Astrocyte (in vitro differentiated cells and primary cell): Measurements from ENCODE around the gene IFNL1. TPM values are rescaled to one million over a fixed set of nuclear protein-coding genes. Genes with fewer than 3 reads are reported as not detected.

Source experiments
- DNase-seq: peaks from one replicate; pipeline ENCODE4 v3.0.0-alpha.2; 2010; ENCODE audit warnings: low read depth
- FAIRE-seq: peaks from 2 replicates; lab custom pipeline; 2011; peaks lifted over from hg19 to GRCh38; lab: Jason Lieb, UNC
- H2AFZ ChIP-seq: 2 replicates; pipeline ENCODE4 v1.6.0; 2012; ENCODE audit warnings: low read depth, low read length, inconsistent platforms
- H3K27ac ChIP-seq: 2 replicates; pipeline ENCODE4 v1.5.1; 2011; ENCODE audit warnings: low read depth, low read length, inconsistent platforms
- H3K27me3 ChIP-seq: 2 replicates; pipeline ENCODE4 v1.6.0; 2011; ENCODE audit warnings: low read length, inconsistent platforms; ENCODE audit not compliant: insufficient read depth
- H3K36me3 ChIP-seq: 2 replicates; pipeline ENCODE4 v1.5.1; 2011; ENCODE audit warnings: low read length, inconsistent platforms; ENCODE audit not compliant: insufficient read depth
- H3K4me1 ChIP-seq: 2 replicates; pipeline ENCODE4 v1.5.1; 2011; ENCODE audit warnings: low read length, inconsistent platforms; ENCODE audit not compliant: insufficient read depth
- H3K4me2 ChIP-seq: 2 replicates; pipeline ENCODE4 v1.6.0; 2012; ENCODE audit warnings: low read length, inconsistent platforms
- H3K4me3 ChIP-seq: 2 replicates; pipeline ENCODE4 v1.5.1; 2011; ENCODE audit warnings: low read depth, mild to moderate bottlenecking, low read length, inconsistent platforms; ENCODE audit not compliant: insufficient read depth
- H3K79me2 ChIP-seq: 2 replicates; pipeline ENCODE4 v1.6.0; 2012; ENCODE audit warnings: mild to moderate bottlenecking, low read length, inconsistent platforms; ENCODE audit not compliant: insufficient read depth
- H3K9ac ChIP-seq: 2 replicates; pipeline ENCODE4 v1.6.0; 2012; ENCODE audit warnings: mild to moderate bottlenecking, low read length, inconsistent platforms
- H3K9me3 ChIP-seq: 2 replicates; pipeline ENCODE4 v1.5.1; 2012; ENCODE audit warnings: low read depth, mild to moderate bottlenecking, low read length, inconsistent platforms; ENCODE audit not compliant: insufficient read depth
- H4K20me1 ChIP-seq: 2 replicates; pipeline ENCODE4 v1.6.0; 2012; ENCODE audit warnings: low read length, inconsistent platforms; ENCODE audit not compliant: insufficient read depth
- H3K27ac Mint-ChIP-seq: one replicate; pipeline ENCODE4 v1.8.0; 2021; ENCODE audit warnings: mild to moderate bottlenecking, mixed read lengths; ENCODE audit not compliant: unreplicated experiment
- H3K27me3 Mint-ChIP-seq: one replicate; pipeline ENCODE4 v1.8.0; 2021; ENCODE audit warnings: low read depth, mixed read lengths; ENCODE audit not compliant: unreplicated experiment
- H3K36me3 Mint-ChIP-seq: one replicate; pipeline ENCODE4 v1.8.0; 2021; ENCODE audit warnings: low read depth, mixed read lengths; ENCODE audit not compliant: unreplicated experiment
- H3K4me1 Mint-ChIP-seq: one replicate; pipeline ENCODE4 v1.8.0; 2021; ENCODE audit warnings: low read depth, mixed read lengths; ENCODE audit not compliant: unreplicated experiment
- H3K4me3 Mint-ChIP-seq: one replicate; pipeline ENCODE4 v1.8.0; 2021; ENCODE audit warnings: mild to moderate bottlenecking, moderate library complexity, mixed read lengths; ENCODE audit not compliant: unreplicated experiment
- H3K9me3 Mint-ChIP-seq: one replicate; pipeline ENCODE4 v1.8.0; 2021; ENCODE audit warnings: mild to moderate bottlenecking, mixed read lengths; ENCODE audit not compliant: unreplicated experiment
- EZH2 ChIP-seq: IDR thresholded peaks from 2 replicates; pipeline ENCODE4 v1.6.1; 2012; ENCODE audit warnings: mild to moderate bottlenecking, low read length, inconsistent platforms; ENCODE audit not compliant: insufficient read depth
- total RNA-seq: library from RNA; stranded (reverse); gene quantifications from 2 replicates; pipeline ENCODE4 v1.2.1, GENCODE V29; 2021
- TF ChIP-seq, protein P1 (sequence below): IDR thresholded peaks from 2 replicates; pipeline ENCODE4 v1.5.1; 2011; ENCODE audit warnings: low read depth, mild to moderate bottlenecking, inconsistent platforms, low read length, moderate library complexity; ENCODE audit not compliant: insufficient read depth

Gene IFNL1
- total RNA-seq, 1 donor from 2014 or later, result 0.52 TPM

- Histone ChIP-seq H3K9me3 (no peaks in the 10 kb centered on the region), H3K79me2 (no peaks in the 10 kb centered on the region), H2AFZ (no peak overlapping the region), H3K27ac (no peak overlapping the region), H3K4me1 (no peaks in the 10 kb centered on the region), H3K4me3 (no peak overlapping the region), H3K9ac (no peak overlapping the region), H3K4me2 (no peak overlapping the region), H3K36me3 (no peaks in the 10 kb centered on the region), H4K20me1 (no peaks in the 10 kb centered on the region), H3K27me3 (peaks cover 6% of the 10 kb centered on the region)
- Mint-ChIP-seq H3K36me3 (peaks cover 7% of the 10 kb centered on the region), H3K27me3 (peaks cover 39% of the 10 kb centered on the region), H3K9me3 (no peaks in the 10 kb centered on the region), H3K4me1 (peaks cover 3% of the 10 kb centered on the region), H3K27ac (no peak overlapping the region), H3K4me3 (no peak overlapping the region)
- no peak for TF ChIP-seq EZH2
- TF ChIP-seq, protein P1, sequence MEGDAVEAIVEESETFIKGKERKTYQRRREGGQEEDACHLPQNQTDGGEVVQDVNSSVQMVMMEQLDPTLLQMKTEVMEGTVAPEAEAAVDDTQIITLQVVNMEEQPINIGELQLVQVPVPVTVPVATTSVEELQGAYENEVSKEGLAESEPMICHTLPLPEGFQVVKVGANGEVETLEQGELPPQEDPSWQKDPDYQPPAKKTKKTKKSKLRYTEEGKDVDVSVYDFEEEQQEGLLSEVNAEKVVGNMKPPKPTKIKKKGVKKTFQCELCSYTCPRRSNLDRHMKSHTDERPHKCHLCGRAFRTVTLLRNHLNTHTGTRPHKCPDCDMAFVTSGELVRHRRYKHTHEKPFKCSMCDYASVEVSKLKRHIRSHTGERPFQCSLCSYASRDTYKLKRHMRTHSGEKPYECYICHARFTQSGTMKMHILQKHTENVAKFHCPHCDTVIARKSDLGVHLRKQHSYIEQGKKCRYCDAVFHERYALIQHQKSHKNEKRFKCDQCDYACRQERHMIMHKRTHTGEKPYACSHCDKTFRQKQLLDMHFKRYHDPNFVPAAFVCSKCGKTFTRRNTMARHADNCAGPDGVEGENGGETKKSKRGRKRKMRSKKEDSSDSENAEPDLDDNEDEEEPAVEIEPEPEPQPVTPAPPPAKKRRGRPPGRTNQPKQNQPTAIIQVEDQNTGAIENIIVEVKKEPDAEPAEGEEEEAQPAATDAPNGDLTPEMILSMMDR, result no peak
- FAIRE-seq (no peak), DNase-seq (no peak)
Observed at GRCh38 chr19:39317476-39317875, 21.3 kb downstream of the IFNL1 start.

DNA sequence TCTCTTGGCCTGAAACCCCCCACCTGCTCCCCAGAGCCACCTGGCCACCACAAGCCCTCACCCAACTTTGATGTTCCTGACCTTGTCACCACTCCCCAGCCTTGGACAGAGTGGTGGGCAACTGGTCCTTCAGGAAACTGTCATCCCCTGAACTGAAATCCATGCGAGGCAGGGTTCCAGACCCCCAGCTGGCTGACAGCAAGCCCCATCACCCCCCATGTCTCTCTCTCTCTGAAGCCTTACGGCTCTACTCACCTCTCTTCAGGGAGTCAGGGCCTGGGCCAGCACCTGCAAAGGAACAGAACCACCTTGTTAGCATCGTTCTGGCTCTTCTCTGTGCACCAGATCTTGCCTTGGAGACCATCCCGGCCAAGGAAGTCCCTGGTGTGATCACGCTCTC lies 21.9 kb downstream of the IFNL1 start:
- H3K9ac ChIP-seq, result no peak overlapping the region
- FAIRE-seq (no peak), DNase-seq (no peak)
- no peaks in the 10 kb centered on the region for H3K9me3 Mint-ChIP-seq
- H3K27ac ChIP-seq, result no peak overlapping the region
- peaks cover 6% of the 10 kb centered on the region for H3K27me3 ChIP-seq
- no peak overlapping the region for H3K4me3 ChIP-seq
- no peak for TF ChIP-seq EZH2
- TF ChIP-seq, protein P1, result no peak
- no peaks in the 10 kb centered on the region for H3K36me3 ChIP-seq
- H3K4me2 ChIP-seq, result no peak overlapping the region
- peaks cover 3% of the 10 kb centered on the region for H3K4me1 Mint-ChIP-seq
- no peak overlapping the region for H3K4me3 Mint-ChIP-seq
- no peaks in the 10 kb centered on the region for H3K9me3 ChIP-seq
- H3K79me2 ChIP-seq, result no peaks in the 10 kb centered on the region
- peaks cover 7% of the 10 kb centered on the region for H3K36me3 Mint-ChIP-seq
- H3K4me1 ChIP-seq, result no peaks in the 10 kb centered on the region
- H2AFZ ChIP-seq, result no peak overlapping the region
- H3K27ac Mint-ChIP-seq, result no peak overlapping the region
- peaks cover 41% of the 10 kb centered on the region for H3K27me3 Mint-ChIP-seq
- H4K20me1 ChIP-seq, result no peaks in the 10 kb centered on the region

- H3K9me3 ChIP-seq, result no peaks in the 10 kb centered on the region
- no peaks in the 10 kb centered on the region for H3K79me2 ChIP-seq
- Mint-ChIP-seq H3K4me1 (peaks cover 3% of the 10 kb centered on the region), H3K9me3 (no peaks in the 10 kb centered on the region), H3K36me3 (peaks cover 7% of the 10 kb centered on the region), H3K4me3 (peak overlapping the region; percentile 30), H3K27ac (no peak overlapping the region), H3K27me3 (peaks cover 43% of the 10 kb centered on the region)
- no peak overlapping the region for H3K4me3 ChIP-seq
- TF ChIP-seq, protein P1, result no peak
- TF ChIP-seq EZH2, result no peak
- H3K9ac ChIP-seq, result no peak overlapping the region
- H4K20me1 ChIP-seq, result no peaks in the 10 kb centered on the region
- H3K27ac ChIP-seq, result no peak overlapping the region
- H3K4me1 ChIP-seq, result no peaks in the 10 kb centered on the region
- FAIRE-seq (no peak), DNase-seq (no peak)
- no peaks in the 10 kb centered on the region for H3K36me3 ChIP-seq
- H2AFZ ChIP-seq, result no peak overlapping the region
- H3K4me2 ChIP-seq, result no peak overlapping the region
- peaks cover 6% of the 10 kb centered on the region for H3K27me3 ChIP-seq
Observed at GRCh38 chr19:39318690-39319089, 22.5 kb downstream of the IFNL1 start.
